GM18858 (cell line): ENCODE measurements around the gene DEFB112.

Experiments
- ATAC-seq: cut with Tn5 transposase; IDR thresholded peaks from one replicate; pipeline ENCODE4 v1.9.1; 2021; ENCODE audit not compliant: unreplicated experiment

Gene DEFB112

DNA sequence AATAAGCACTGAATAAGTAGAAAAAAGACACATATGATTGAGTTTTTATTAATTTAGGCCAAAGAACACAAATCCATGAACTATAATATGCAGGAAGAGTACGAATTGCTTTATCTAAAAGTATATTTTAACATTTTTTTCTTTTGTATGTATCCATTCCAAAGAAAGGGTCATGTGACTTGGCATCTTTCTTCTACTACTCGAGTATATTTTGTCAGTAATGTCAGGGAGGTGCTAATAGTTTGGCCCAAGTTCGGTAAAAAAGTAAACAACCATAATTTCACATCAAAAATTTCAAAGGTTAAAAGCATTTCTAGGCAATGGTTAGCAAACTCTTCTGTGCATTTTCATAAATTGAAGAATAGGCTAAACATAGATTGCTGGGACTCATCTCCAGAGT lies 46.6 kb downstream of the DEFB112 start:
- ATAC-seq, result no peak

DNA sequence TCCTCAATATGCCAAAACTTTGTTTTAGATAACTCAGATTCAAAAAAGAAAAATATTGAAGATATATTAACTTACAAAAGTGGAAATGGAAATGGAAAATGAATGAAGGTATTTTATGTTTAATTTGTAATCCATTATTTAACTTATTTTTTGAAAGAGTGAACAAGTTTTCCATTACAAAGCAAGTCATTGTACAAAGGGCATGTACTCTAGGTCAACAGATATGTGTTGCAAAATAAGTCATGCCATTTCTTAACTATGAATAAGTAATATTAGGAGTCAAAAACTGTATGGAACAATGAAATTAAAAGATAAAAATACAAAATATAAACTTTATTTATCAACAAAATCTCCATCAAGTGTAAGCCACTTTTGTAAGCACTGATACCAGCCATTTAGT lies 54.5 kb downstream of the DEFB112 start:
- no peak for ATAC-seq
